ENCODE measurements around the gene SLC44A1. TPM values are rescaled to one million over a fixed set of nuclear protein-coding genes. Genes with fewer than 3 reads are reported as not detected.

SLC44A1 gene
- total and polyA plus RNA-seq, 12 donors = 6.1 to 29.0 (median 17.8) TPM

DNA sequence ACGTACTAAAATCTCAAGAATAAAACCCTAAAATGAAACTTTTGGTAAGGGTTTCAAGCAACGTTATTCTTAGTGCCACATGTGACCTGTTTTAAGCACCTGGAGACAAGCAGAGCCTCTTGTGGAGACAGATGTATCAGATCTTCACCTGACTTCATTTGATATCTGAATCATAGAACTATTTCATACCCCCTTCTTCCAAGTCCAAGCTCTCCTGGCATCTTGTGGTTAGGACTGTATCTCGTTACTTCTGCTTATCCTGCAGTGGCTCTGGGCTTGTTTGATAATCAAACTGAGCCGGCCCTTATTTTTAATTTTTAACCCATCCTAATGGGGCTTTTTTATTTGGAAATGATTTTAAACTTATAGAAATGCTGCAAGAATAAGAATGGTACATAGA lies 192.3 kb downstream of the SLC44A1 start:
- Histone ChIP-seq H3K4me3 (no peak overlapping the region), H3K27ac (no peak overlapping the region), H3K9me3 (no peaks in the 10 kb centered on the region), H3K27me3 (no peaks in the 10 kb centered on the region), H3K4me1 (peaks cover 0 to 32% (median 10%) of the 10 kb centered on the region in 9 donors), H3K36me3 (no peaks in the 10 kb centered on the region)
- TF ChIP-seq, protein P1, sequence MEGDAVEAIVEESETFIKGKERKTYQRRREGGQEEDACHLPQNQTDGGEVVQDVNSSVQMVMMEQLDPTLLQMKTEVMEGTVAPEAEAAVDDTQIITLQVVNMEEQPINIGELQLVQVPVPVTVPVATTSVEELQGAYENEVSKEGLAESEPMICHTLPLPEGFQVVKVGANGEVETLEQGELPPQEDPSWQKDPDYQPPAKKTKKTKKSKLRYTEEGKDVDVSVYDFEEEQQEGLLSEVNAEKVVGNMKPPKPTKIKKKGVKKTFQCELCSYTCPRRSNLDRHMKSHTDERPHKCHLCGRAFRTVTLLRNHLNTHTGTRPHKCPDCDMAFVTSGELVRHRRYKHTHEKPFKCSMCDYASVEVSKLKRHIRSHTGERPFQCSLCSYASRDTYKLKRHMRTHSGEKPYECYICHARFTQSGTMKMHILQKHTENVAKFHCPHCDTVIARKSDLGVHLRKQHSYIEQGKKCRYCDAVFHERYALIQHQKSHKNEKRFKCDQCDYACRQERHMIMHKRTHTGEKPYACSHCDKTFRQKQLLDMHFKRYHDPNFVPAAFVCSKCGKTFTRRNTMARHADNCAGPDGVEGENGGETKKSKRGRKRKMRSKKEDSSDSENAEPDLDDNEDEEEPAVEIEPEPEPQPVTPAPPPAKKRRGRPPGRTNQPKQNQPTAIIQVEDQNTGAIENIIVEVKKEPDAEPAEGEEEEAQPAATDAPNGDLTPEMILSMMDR (IDR thresholded peaks at IDR 0.05) = no peak
- 88 to 89% methylated on average over 4 of the region's 4 CpGs for WGBS, 2 donors
- DNase-seq = no peak
- no peak for ATAC-seq
- intact Hi-C loops (cut with DNase I) = no loop called here

DNA sequence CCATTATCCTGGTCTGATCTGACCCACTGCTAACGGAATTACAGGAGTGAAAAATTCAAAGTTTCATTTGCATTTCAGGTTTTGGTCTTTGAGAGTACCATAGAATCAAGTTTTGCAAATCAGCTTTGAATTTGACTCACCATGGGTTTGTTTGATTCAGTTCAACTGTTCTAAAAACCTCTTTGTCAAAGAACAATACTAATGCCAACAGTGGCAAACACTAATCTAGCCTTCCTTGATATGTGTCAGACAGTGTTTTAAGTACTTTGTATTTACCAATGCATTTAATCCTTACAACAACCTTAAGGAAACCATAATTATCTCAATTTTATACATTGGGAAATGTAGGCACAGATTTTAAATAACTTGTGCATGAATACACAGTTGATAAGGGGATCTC lies 193.3 kb downstream of the SLC44A1 start:
- Histone ChIP-seq H3K9me3 (no peaks in the 10 kb centered on the region), H3K27me3 (no peaks in the 10 kb centered on the region), H3K27ac (peak overlapping the region in 1 of 10 donors; percentile 50), H3K4me3 (no peak overlapping the region), H3K36me3 (no peaks in the 10 kb centered on the region), H3K4me1 (peaks cover 0 to 27% (median 7%) of the 10 kb centered on the region in 9 donors)
- ATAC-seq (no peak), DNase-seq (no peak)
- WGBS, 2 donors = 85 to 93% methylated on average over 1 of the region's 1 CpG
- TF ChIP-seq, protein P1 (IDR thresholded peaks at IDR 0.05) = no peak
- intact Hi-C loops (cut with DNase I) = no loop called here

DNA sequence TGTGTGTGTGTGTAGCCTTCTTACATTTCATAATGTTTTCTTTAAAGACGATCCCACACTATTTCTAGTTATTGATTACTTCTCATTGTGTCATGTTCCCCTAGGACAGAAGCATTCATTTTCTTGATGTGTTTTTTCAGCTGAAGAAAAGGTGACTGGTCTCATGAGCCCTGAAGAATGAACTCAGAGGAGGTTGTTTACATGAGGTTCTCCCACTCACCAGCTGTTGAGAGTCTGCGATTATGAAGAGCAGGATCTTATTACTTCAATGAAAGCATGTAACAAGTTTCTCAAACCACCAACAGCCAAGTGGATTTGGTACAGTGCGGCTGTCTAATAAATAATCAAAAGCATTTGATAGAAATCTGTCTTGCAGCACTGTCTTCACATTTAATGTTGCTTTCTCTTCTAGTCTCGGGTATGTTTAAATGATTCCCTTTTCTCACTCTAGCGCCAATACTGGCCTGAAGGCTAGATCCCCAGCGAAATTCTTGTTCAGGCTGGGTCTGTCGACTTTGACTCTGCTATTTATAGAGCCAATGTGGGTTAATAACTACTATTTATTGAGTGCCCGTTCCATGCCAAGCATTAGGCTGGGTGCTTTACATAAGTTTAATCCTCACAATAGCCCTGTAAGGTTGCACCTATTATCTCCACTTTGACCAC lies 193.8 kb downstream of the SLC44A1 start:
- Histone ChIP-seq H3K27me3 (no peaks in the 10 kb centered on the region), H3K9me3 (no peaks in the 10 kb centered on the region), H3K27ac (peak overlapping the region in 4 of 10 donors; percentile 4 to 50 (median 38)), H3K4me3 (no peak overlapping the region), H3K36me3 (no peaks in the 10 kb centered on the region), H3K4me1 (peaks cover 0 to 27% (median 7%) of the 10 kb centered on the region in 9 donors)
- WGBS, 2 donors = 62 to 66% methylated on average over 8 of the region's 8 CpGs
- intact Hi-C loops (cut with DNase I) = no loop called here
- ATAC-seq (peak in 3 of 8 donors; percentile 24 to 43 (median 26)), DNase-seq (peak in 1 of 2 donors; percentile 10)
- TF ChIP-seq, protein P1 (IDR thresholded peaks at IDR 0.05) = no peak

DNA sequence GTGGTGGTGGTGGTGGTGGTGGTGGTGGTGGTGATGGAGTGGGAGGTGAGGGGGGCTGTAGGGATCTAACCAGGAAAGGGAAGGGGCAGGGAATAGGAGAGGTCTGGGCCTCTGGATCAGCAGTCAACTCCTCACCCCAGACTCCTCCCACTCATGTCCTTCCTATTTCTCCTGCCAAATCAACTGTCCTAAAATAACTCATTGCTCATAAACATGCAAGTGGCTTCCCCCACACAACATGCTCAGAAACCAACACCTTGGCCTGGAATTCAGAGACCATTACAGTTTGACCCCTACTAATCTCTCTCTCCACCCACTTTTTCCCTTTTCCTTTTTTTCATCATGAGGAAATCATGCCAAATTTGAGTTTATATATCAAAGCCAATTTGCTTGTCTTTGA lies 195.0 kb downstream of the SLC44A1 start:
- Histone ChIP-seq H3K9me3 (no peaks in the 10 kb centered on the region), H3K36me3 (no peaks in the 10 kb centered on the region), H3K27ac (peak overlapping the region in 7 of 10 donors; percentile 19 to 69 (median 53)), H3K4me1 (peaks cover 0 to 35% (median 12%) of the 10 kb centered on the region in 9 donors), H3K4me3 (no peak overlapping the region), H3K27me3 (no peaks in the 10 kb centered on the region)
- DNase-seq = peak in 1 of 2 donors; percentile 38
- TF ChIP-seq, protein P1 (IDR thresholded peaks at IDR 0.05) = no peak
- ATAC-seq = peak; percentile 72 to 92 (median 88)
- intact Hi-C loops (cut with DNase I) = no loop called here
